Tibial nerve (tissue), 4 donors: ENCODE measurements around the gene KAT6B.

Experiments
- CTCF ChIP-seq, 5 experiments: fragments of 200-600 bp in 3 of 5; fragments of 450-650 bp in 2 of 5; sonication (generic) in 3 of 5; IDR thresholded peaks; one replicate each; pipeline ENCODE4 v1.5.1; 2016 to 2019; ENCODE audit warnings: antibody characterized with exemption in 5 of 5, mild to moderate bottlenecking in 3 of 5, moderate library complexity in 2 of 5
- EP300 ChIP-seq, 2 donors: sonication (generic); formaldehyde crosslinking; IDR thresholded peaks; one replicate each; pipeline ENCODE4 v1.6.1; 2017; ENCODE audit warnings: antibody characterized with exemption in 2 of 2, mild to moderate bottlenecking in 1 of 2
- POLR2A ChIP-seq, 2 donors: fragments of 450-650 bp; IDR thresholded peaks; one replicate each; pipeline ENCODE4 v1.6.1; 2017; ENCODE audit warnings: antibody characterized with exemption in 2 of 2, mild to moderate bottlenecking in 2 of 2, moderate library complexity in 2 of 2

GRCh38 chr10:75018686-75019307 lies 192.4 kb downstream of the KAT6B start:
- TF ChIP-seq CTCF (IDR thresholded peaks at IDR 0.05) = no peak
- TF ChIP-seq POLR2A (IDR thresholded peaks at IDR 0.05) = no peak
- TF ChIP-seq EP300 (IDR thresholded peaks at IDR 0.05) = no peak
